Measurements from ENCODE around the gene MSL3B.

Gene MSL3B

GRCh38 chr2:233852056-233852455 lies 16.1 kb downstream of the MSL3B start:
- no peak for DNase-seq

- DNase-seq = no peak
Observed at GRCh38 chr2:233851169-233851568, 17.0 kb downstream of the MSL3B start.

GRCh38 chr2:233850745-233851144 lies 17.4 kb downstream of the MSL3B start:
- DNase-seq = no peak

- DNase-seq = no peak
Observed at GRCh38 chr2:233849607-233850271, 18.4 kb downstream of the MSL3B start.

- DNase-seq = no peak
Observed at GRCh38 chr2:233848276-233848675, 19.9 kb downstream of the MSL3B start.

GRCh38 chr2:233847248-233847898 lies 20.8 kb downstream of the MSL3B start:
- no peak for DNase-seq

- no peak for DNase-seq
Observed at GRCh38 chr2:233846387-233847247, 21.6 kb downstream of the MSL3B start.

GRCh38 chr2:233845301-233846060 lies 22.7 kb downstream of the MSL3B start:
- no peak for DNase-seq

- no peak for DNase-seq
Observed at GRCh38 chr2:233844836-233845235, 23.4 kb downstream of the MSL3B start.

GRCh38 chr2:233844064-233844807 lies 23.9 kb downstream of the MSL3B start:
- DNase-seq = no peak

- DNase-seq = no peak
Observed at GRCh38 chr2:233841183-233841582, 27.0 kb downstream of the MSL3B start.

- DNase-seq = no peak
Observed at GRCh38 chr2:233840520-233840919, 27.7 kb downstream of the MSL3B start.

- no peak for DNase-seq
Observed at GRCh38 chr2:233839447-233839820, 28.8 kb downstream of the MSL3B start.

GRCh38 chr2:233838726-233839446 lies 29.3 kb downstream of the MSL3B start:
- DNase-seq = no peak

GRCh38 chr2:233838251-233838650 lies 29.9 kb downstream of the MSL3B start:
- no peak for DNase-seq

GRCh38 chr2:233837694-233838229 lies 30.4 kb downstream of the MSL3B start:
- DNase-seq = no peak

GRCh38 chr2:233836359-233836758 lies 31.8 kb downstream of the MSL3B start:
- DNase-seq = no peak

- DNase-seq = no peak
Observed at GRCh38 chr2:233835230-233836186, 32.7 kb downstream of the MSL3B start.

- no peak for DNase-seq
Observed at GRCh38 chr2:233833345-233833744, 34.8 kb downstream of the MSL3B start.

- no peak for DNase-seq
Observed at GRCh38 chr2:233832869-233833311, 35.3 kb downstream of the MSL3B start.

Measured in activated CD4-positive, alpha-beta T cell treated with anti-CD3 and anti-CD28 coated beads, Interleukin-2, amount 50 U/mL, for 1 hour (primary cell).